Astrocyte of the cerebellum (primary cell): ENCODE results near the gene DZIP3.
A peak's percentile ranks its signal among the peaks of the same experiment; 100 is the strongest.

ENCODE experiments used
- DNase-seq: peaks from one replicate; pipeline ENCODE4 v3.0.0-alpha.2; 2011; ENCODE audit warnings: low read depth
- H3K4me3 ChIP-seq: 2 replicates; pipeline ENCODE4 v1.5.1; 2011; ENCODE audit warnings: mild to moderate bottlenecking, low read depth, low read length, moderate library complexity
- CTCF ChIP-seq: IDR thresholded peaks from 2 replicates; pipeline ENCODE4 v1.5.1; 2012; ENCODE audit warnings: low read length, low read depth, moderate library complexity, mild to moderate bottlenecking; ENCODE audit errors: missing control alignments
- in situ Hi-C: cut with HindIII; loops from 2 replicates; pipeline ENCODE4 v1.10.0; 2017; ENCODE audit warnings: low sequenced_read_pairs

The DZIP3 gene

DNA sequence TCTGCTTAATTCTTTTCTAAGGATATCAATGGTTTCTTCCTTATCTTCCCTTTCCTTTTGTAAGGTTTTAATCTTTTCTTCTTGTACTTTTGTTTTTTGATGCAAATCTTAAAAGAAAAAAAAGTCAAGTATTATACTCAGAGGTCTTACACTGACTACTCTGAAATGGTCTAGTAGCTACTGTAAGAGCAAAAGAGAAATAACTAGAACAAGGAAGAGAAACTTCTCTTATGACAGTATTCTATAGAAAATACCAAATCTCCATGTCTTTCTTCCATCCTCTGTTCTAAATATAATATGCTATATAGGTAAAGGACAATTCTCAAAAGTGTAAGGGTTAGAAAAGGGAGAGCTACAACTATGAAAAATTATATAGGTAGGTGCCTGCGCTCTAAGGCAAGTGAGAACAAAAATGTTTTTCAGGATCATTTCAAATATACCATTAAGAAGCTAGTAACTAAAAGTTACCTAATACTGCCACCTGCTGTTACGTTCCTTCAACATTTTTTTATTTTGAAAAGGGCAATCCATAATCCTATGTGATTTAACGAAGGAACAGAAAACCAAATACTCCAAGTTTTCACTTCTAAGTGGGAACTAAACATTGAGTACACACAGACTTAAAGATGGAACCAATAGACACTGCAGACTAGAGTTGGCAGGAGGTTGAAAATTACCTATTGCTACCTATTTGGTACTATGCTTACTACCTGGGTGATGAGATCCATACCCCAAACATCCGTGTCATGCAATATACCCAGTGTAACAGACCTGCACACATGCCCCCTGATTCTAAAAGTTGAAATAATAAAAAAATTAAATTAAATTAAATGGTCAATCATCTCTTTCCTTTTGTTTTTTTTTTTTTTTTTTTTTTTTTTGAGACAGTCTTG lies 37.0 kb upstream of the DZIP3 start:
- peak; percentile 53 for DNase-seq
- H3K4me3 ChIP-seq: no peak overlapping the region
- TF ChIP-seq CTCF: peak; percentile 3
- in situ Hi-C loops: no loop called here

DNA sequence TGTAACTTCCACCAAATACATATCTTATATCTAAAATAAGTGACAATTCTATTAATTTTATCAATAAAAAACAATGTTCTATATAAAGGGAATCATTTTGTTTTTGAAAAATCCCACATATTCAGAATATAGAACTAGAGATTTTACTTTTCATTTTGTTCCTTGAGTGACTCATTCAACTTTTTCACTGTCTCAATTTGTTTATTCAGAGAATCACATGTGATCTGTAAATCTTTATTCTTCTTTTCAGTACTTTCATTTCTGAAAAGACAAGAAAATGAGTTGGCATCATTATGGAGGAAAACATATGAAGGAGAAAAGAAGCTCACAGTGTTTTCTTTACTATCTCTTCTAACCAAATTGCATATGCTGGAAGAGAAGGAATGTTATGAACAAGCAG lies 35.3 kb upstream of the DZIP3 start:
- in situ Hi-C loops: no loop called here
- no peak overlapping the region for H3K4me3 ChIP-seq
- TF ChIP-seq CTCF: no peak
- DNase-seq: no peak

DNA sequence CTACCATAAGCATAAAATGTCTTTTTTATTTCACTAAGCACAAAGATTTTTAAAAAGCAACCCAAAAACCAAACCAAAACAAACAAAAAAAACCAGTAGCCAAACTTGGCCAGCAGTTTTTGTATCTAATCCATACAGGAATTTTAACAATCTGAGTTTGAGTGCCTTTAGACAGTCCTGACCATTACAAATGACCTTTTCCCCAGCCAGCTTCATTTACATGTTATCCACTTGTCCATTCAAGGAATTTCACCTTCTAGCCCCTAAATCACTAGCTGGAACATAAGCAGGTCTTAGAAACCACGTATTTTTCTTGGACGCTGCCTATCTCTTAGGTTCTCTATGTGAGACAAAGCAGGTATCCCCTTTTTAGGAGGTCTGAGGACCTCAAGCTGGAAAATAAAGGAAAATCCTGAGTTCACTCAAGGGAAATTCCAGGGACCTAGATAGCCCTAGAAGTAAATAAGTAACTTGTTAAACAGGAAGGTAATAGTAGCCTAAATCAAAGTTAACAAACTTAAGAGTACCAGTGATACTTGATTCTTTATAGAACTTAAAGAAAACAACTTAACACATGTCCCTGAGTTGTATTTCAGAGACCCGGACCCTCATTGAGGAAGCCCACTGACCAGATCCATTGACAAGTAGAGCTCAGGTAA lies 34.5 kb upstream of the DZIP3 start:
- in situ Hi-C loops: no loop called here

GRCh38 chr3:108555966-108556581 lies 33.4 kb upstream of the DZIP3 start:
- in situ Hi-C loops: no loop called here
- TF ChIP-seq CTCF: no peak
- H3K4me3 ChIP-seq: no peak overlapping the region
- DNase-seq: no peak

More for the DNA sequence above, 34.5 kb upstream of the DZIP3 start:
- TF ChIP-seq CTCF: no peak
- DNase-seq: peak; percentile 4
- no peak overlapping the region for H3K4me3 ChIP-seq

DNA sequence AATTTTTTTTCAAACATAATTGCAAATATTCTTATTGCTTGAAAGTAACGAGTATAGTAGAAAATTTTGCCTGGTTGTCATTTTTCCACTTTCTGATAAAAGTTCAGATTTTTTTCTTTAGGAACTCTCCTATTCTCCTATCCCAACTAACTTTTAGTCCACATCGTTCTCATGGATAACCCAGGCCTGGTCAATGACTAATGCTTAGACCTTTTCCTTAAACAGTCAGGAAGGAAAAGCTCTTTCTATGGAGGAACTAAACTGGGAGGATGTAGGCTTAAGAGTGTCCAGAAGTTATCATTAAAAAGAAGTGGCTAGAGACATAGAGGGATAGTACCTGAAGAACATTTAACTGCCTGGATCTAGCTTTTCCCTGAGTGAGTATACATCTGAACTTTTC lies 27.0 kb upstream of the DZIP3 start:
- TF ChIP-seq CTCF: no peak
- H3K4me3 ChIP-seq: no peak overlapping the region
- in situ Hi-C loops: no loop called here
- no peak for DNase-seq

DNA sequence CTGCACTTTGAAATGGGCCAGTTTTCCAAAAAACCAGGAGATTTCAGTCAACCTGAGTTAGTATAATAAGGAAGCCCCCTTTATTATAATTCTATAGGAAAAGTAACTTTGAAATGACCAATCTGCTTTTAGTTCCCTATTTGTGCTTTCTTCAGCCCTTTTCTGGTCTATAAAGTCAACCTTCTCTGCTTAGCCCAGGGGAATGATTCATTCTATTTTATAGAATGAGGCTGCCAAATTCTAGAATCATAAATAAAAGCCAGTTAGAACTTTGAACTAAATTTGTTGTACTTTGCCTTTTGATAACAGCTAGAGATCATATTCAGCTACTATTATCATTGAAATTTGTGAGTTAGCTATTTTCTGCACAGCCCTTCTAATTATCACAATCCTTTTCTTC lies 25.0 kb upstream of the DZIP3 start:
- in situ Hi-C loops: no loop called here

More for the DNA sequence above, 25.0 kb upstream of the DZIP3 start:
- H3K4me3 ChIP-seq: no peak overlapping the region
- no peak for DNase-seq
- TF ChIP-seq CTCF: no peak
